Measurements from ENCODE around the gene STIP1. TPM values are rescaled to one million over a fixed set of nuclear protein-coding genes. Genes with fewer than 3 reads are reported as not detected.

The STIP1 gene
- total RNA-seq, 2 donors from 2014 or later = 95.5 to 232 TPM

GRCh38 chr11:64141081-64141783 lies 44.7 kb upstream of the STIP1 start:
- Histone ChIP-seq H3K4me1 (no peaks in the 10 kb centered on the region), H3K36me3 (no peaks in the 10 kb centered on the region), H3K27ac (no peak overlapping the region), H3K9me3 (no peaks in the 10 kb centered on the region), H3K4me3 (no peak overlapping the region), H3K27me3 (no peaks in the 10 kb centered on the region), H3K9ac (ENCODE audit: low read depth in 2 of 2, low read length in 2 of 2) (no peak overlapping the region)
- intact Hi-C loops (cut with DNase I) = loop anchor here (10.0 kb wide), 1 partner anchor 306 kb away; the partner anchor contains the start of gene MARK2
- DNase-seq = no peak
- no peak for TF ChIP-seq CTCF (IDR thresholded peaks at IDR 0.05)

- DNase-seq = no peak
- TF ChIP-seq CTCF (IDR thresholded peaks at IDR 0.05) = no peak
- intact Hi-C loops (cut with DNase I) = loop anchor here (10.0 kb wide), 1 partner anchor 310 kb away; the partner anchor contains the start of gene MARK2
These were observed 41.1 kb upstream of the STIP1 start for GRCh38 chr11:64144587-64145472.

GRCh38 chr11:64146036-64146955 lies 39.7 kb upstream of the STIP1 start:
- Histone ChIP-seq H3K4me3 (no peak overlapping the region), H3K27ac (no peak overlapping the region), H3K4me1 (no peaks in the 10 kb centered on the region), H3K27me3 (no peaks in the 10 kb centered on the region), H3K9ac (ENCODE audit: low read depth in 2 of 2, low read length in 2 of 2) (no peak overlapping the region), H3K36me3 (no peaks in the 10 kb centered on the region), H3K9me3 (no peaks in the 10 kb centered on the region)
- peak; percentile 71 for DNase-seq
- peak; percentile 58 for TF ChIP-seq CTCF (IDR thresholded peaks at IDR 0.05)
- intact Hi-C loops (cut with DNase I) = loop anchor here (10.0 kb wide), 1 partner anchor 311 kb away; the partner anchor contains the start of gene MARK2

More at GRCh38 chr11:64144587-64145472, 41.1 kb upstream of the STIP1 start:
- H3K4me3 ChIP-seq = no peak overlapping the region
- no peaks in the 10 kb centered on the region for H3K9me3 ChIP-seq
- no peaks in the 10 kb centered on the region for H3K27me3 ChIP-seq
- H3K27ac ChIP-seq = no peak overlapping the region
- H3K4me1 ChIP-seq = no peaks in the 10 kb centered on the region
- no peak overlapping the region for H3K9ac ChIP-seq (ENCODE audit: low read depth in 2 of 2, low read length in 2 of 2)
- no peaks in the 10 kb centered on the region for H3K36me3 ChIP-seq

GRCh38 chr11:64148226-64148916 lies 37.6 kb upstream of the STIP1 start:
- Histone ChIP-seq H3K27me3 (no peaks in the 10 kb centered on the region), H3K9me3 (no peaks in the 10 kb centered on the region), H3K4me3 (no peak overlapping the region), H3K27ac (no peak overlapping the region), H3K9ac (ENCODE audit: low read depth in 2 of 2, low read length in 2 of 2) (no peak overlapping the region), H3K36me3 (no peaks in the 10 kb centered on the region), H3K4me1 (no peaks in the 10 kb centered on the region)
- DNase-seq = peak; percentile 72
- intact Hi-C loops (cut with DNase I) = loop anchor here (1.0 to 10.0 kb wide), 2 partner anchors 148 to 314 kb away; partner anchors contain the start of gene MARK2
- peak; percentile 89 for TF ChIP-seq CTCF (IDR thresholded peaks at IDR 0.05)

Measured in colonic mucosa (tissue), 4 donors.